ENCODE data around the gene STK16.

DNA sequence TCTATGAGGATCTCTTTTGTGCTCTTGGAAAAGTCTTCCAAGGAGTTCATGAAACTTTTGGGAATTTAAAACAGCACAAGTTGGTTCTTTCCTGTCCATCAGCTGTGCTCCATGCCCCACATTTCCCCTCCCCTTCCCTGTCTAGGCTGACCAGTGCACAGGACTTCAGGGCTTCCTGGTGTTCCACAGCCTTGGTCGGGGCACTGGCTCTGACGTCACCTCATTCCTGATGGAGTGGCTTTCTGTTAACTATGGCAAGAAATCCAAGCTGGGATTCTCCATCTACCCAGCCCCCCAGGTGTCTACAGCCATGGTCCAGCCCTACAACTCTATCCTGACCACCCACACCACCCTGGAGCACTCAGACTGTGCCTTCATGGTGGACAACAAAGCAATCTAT is 25.7 kb downstream of the STK16 start:
- TF ChIP-seq, protein P1, sequence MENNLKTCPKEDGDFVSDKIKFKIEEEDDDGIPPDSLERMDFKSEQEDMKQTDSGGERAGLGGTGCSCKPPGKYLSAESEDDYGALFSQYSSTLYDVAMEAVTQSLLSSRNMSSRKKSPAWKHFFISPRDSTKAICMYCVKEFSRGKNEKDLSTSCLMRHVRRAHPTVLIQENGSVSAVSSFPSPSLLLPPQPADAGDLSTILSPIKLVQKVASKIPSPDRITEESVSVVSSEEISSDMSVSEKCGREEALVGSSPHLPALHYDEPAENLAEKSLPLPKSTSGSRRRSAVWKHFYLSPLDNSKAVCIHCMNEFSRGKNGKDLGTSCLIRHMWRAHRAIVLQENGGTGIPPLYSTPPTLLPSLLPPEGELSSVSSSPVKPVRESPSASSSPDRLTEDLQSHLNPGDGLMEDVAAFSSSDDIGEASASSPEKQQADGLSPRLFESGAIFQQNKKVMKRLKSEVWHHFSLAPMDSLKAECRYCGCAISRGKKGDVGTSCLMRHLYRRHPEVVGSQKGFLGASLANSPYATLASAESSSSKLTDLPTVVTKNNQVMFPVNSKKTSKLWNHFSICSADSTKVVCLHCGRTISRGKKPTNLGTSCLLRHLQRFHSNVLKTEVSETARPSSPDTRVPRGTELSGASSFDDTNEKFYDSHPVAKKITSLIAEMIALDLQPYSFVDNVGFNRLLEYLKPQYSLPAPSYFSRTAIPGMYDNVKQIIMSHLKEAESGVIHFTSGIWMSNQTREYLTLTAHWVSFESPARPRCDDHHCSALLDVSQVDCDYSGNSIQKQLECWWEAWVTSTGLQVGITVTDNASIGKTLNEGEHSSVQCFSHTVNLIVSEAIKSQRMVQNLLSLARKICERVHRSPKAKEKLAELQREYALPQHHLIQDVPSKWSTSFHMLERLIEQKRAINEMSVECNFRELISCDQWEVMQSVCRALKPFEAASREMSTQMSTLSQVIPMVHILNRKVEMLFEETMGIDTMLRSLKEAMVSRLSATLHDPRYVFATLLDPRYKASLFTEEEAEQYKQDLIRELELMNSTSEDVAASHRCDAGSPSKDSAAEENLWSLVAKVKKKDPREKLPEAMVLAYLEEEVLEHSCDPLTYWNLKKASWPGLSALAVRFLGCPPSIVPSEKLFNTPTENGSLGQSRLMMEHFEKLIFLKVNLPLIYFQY (CRISPR knock-in tag; IDR thresholded peaks at IDR 0.05; ENCODE audit: borderline replicate concordance) = no peak
- TF ChIP-seq RFX3 (CRISPR knock-in tag; IDR thresholded peaks at IDR 0.05) = no peak
- TF ChIP-seq, protein P2, sequence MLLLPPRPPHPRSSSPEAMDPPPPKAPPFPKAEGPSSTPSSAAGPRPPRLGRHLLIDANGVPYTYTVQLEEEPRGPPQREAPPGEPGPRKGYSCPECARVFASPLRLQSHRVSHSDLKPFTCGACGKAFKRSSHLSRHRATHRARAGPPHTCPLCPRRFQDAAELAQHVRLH (CRISPR knock-in tag; IDR thresholded peaks at IDR 0.05; ENCODE audit: borderline replicate concordance, low read depth) = no peak
- TF ChIP-seq, protein P3, sequence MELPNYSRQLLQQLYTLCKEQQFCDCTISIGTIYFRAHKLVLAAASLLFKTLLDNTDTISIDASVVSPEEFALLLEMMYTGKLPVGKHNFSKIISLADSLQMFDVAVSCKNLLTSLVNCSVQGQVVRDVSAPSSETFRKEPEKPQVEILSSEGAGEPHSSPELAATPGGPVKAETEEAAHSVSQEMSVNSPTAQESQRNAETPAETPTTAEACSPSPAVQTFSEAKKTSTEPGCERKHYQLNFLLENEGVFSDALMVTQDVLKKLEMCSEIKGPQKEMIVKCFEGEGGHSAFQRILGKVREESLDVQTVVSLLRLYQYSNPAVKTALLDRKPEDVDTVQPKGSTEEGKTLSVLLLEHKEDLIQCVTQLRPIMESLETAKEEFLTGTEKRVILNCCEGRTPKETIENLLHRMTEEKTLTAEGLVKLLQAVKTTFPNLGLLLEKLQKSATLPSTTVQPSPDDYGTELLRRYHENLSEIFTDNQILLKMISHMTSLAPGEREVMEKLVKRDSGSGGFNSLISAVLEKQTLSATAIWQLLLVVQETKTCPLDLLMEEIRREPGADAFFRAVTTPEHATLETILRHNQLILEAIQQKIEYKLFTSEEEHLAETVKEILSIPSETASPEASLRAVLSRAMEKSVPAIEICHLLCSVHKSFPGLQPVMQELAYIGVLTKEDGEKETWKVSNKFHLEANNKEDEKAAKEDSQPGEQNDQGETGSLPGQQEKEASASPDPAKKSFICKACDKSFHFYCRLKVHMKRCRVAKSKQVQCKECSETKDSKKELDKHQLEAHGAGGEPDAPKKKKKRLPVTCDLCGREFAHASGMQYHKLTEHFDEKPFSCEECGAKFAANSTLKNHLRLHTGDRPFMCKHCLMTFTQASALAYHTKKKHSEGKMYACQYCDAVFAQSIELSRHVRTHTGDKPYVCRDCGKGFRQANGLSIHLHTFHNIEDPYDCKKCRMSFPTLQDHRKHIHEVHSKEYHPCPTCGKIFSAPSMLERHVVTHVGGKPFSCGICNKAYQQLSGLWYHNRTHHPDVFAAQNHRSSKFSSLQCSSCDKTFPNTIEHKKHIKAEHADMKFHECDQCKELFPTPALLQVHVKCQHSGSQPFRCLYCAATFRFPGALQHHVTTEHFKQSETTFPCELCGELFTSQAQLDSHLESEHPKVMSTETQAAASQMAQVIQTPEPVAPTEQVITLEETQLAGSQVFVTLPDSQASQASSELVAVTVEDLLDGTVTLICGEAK (IDR thresholded peaks at IDR 0.05) = no peak
- TF ChIP-seq, protein P3 (CRISPR knock-in tag; IDR thresholded peaks at IDR 0.05) = no peak
- TF ChIP-seq, protein P4, sequence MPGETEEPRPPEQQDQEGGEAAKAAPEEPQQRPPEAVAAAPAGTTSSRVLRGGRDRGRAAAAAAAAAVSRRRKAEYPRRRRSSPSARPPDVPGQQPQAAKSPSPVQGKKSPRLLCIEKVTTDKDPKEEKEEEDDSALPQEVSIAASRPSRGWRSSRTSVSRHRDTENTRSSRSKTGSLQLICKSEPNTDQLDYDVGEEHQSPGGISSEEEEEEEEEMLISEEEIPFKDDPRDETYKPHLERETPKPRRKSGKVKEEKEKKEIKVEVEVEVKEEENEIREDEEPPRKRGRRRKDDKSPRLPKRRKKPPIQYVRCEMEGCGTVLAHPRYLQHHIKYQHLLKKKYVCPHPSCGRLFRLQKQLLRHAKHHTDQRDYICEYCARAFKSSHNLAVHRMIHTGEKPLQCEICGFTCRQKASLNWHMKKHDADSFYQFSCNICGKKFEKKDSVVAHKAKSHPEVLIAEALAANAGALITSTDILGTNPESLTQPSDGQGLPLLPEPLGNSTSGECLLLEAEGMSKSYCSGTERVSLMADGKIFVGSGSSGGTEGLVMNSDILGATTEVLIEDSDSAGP (CRISPR knock-in tag; IDR thresholded peaks at IDR 0.05; ENCODE audit: borderline replicate concordance) = no peak
- TF ChIP-seq, protein P5, sequence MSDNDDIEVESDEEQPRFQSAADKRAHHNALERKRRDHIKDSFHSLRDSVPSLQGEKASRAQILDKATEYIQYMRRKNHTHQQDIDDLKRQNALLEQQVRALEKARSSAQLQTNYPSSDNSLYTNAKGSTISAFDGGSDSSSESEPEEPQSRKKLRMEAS (IDR thresholded peaks at IDR 0.05) = no peak
- TF ChIP-seq POLR2A (IDR thresholded peaks at IDR 0.05; ENCODE audit: insufficient read depth in 1 of 2, low read depth in 2 of 2, low read length in 2 of 2) = no peak
- no peak for TF ChIP-seq ZSCAN22 (CRISPR knock-in tag; IDR thresholded peaks at IDR 0.05)
- no peak for TF ChIP-seq ESRRA (CRISPR knock-in tag; IDR thresholded peaks at IDR 0.05; ENCODE audit: low read depth)
- no peak for TF ChIP-seq ZNF879 (CRISPR knock-in tag; IDR thresholded peaks at IDR 0.05)
- TF ChIP-seq ZNF256 (CRISPR knock-in tag; conservative IDR thresholded peaks at IDR 0.05) = no peak
- TF ChIP-seq, protein P6, sequence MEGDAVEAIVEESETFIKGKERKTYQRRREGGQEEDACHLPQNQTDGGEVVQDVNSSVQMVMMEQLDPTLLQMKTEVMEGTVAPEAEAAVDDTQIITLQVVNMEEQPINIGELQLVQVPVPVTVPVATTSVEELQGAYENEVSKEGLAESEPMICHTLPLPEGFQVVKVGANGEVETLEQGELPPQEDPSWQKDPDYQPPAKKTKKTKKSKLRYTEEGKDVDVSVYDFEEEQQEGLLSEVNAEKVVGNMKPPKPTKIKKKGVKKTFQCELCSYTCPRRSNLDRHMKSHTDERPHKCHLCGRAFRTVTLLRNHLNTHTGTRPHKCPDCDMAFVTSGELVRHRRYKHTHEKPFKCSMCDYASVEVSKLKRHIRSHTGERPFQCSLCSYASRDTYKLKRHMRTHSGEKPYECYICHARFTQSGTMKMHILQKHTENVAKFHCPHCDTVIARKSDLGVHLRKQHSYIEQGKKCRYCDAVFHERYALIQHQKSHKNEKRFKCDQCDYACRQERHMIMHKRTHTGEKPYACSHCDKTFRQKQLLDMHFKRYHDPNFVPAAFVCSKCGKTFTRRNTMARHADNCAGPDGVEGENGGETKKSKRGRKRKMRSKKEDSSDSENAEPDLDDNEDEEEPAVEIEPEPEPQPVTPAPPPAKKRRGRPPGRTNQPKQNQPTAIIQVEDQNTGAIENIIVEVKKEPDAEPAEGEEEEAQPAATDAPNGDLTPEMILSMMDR (CRISPR knock-in tag; IDR thresholded peaks at IDR 0.05) = no peak
- no peak for TF ChIP-seq POLR2AphosphoS5 (IDR thresholded peaks at IDR 0.05; ENCODE audit: low read depth, low read length)
- TF ChIP-seq, protein P7, sequence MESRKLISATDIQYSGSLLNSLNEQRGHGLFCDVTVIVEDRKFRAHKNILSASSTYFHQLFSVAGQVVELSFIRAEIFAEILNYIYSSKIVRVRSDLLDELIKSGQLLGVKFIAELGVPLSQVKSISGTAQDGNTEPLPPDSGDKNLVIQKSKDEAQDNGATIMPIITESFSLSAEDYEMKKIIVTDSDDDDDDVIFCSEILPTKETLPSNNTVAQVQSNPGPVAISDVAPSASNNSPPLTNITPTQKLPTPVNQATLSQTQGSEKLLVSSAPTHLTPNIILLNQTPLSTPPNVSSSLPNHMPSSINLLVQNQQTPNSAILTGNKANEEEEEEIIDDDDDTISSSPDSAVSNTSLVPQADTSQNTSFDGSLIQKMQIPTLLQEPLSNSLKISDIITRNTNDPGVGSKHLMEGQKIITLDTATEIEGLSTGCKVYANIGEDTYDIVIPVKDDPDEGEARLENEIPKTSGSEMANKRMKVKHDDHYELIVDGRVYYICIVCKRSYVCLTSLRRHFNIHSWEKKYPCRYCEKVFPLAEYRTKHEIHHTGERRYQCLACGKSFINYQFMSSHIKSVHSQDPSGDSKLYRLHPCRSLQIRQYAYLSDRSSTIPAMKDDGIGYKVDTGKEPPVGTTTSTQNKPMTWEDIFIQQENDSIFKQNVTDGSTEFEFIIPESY (CRISPR knock-in tag; IDR thresholded peaks at IDR 0.05) = no peak
